ENCODE results near the gene TMTC2. TPM values are rescaled to one million over a fixed set of nuclear protein-coding genes. Genes with fewer than 3 reads are reported as not detected.
A peak's percentile ranks its signal among the peaks of the same experiment; 100 is the strongest.

Gene TMTC2
- total RNA-seq, 1 donor from 2014 or later = 12.3 TPM

GRCh38 chr12:82648259-82648909 lies 38.3 kb upstream of the TMTC2 start:
- no peak for DNase-seq (ENCODE audit: low read depth, low spot score)
- no peak for TF ChIP-seq CTCF (conservative IDR thresholded peaks at IDR 0.05)
- Mint-ChIP-seq H3K9me3 (no peaks in the 10 kb centered on the region), H3K27me3 (ENCODE audit: low read depth) (no peaks in the 10 kb centered on the region), H3K36me3 (ENCODE audit: low read depth) (no peaks in the 10 kb centered on the region), H3K27ac (ENCODE audit: unreplicated experiment) (no peak overlapping the region), H3K4me1 (peaks cover 24% of the 10 kb centered on the region), H3K4me3 (no peak overlapping the region)

- H3K4me3 Mint-ChIP-seq = no peak overlapping the region
- peaks cover 35% of the 10 kb centered on the region for H3K4me1 Mint-ChIP-seq
- no peak for DNase-seq (ENCODE audit: low read depth, low spot score)
- no peaks in the 10 kb centered on the region for H3K9me3 Mint-ChIP-seq
- H3K27me3 Mint-ChIP-seq (ENCODE audit: low read depth) = no peaks in the 10 kb centered on the region
- peak overlapping the region; percentile 20 for H3K27ac Mint-ChIP-seq (ENCODE audit: unreplicated experiment)
- H3K36me3 Mint-ChIP-seq (ENCODE audit: low read depth) = no peaks in the 10 kb centered on the region
- TF ChIP-seq CTCF (conservative IDR thresholded peaks at IDR 0.05) = no peak
These were observed 35.9 kb upstream of the TMTC2 start for GRCh38 chr12:82650627-82651337.

- Mint-ChIP-seq H3K4me3 (no peak overlapping the region), H3K27ac (ENCODE audit: unreplicated experiment) (no peak overlapping the region)
These were observed 35.2 kb upstream of the TMTC2 start for GRCh38 chr12:82651489-82651888.

GRCh38 chr12:82652071-82652470 lies 34.6 kb upstream of the TMTC2 start:
- Mint-ChIP-seq H3K36me3 (ENCODE audit: low read depth) (no peaks in the 10 kb centered on the region), H3K27me3 (ENCODE audit: low read depth) (no peaks in the 10 kb centered on the region), H3K4me1 (peaks cover 36% of the 10 kb centered on the region), H3K27ac (ENCODE audit: unreplicated experiment) (no peak overlapping the region), H3K4me3 (no peak overlapping the region), H3K9me3 (no peaks in the 10 kb centered on the region)
- no peak for TF ChIP-seq CTCF (conservative IDR thresholded peaks at IDR 0.05)
- DNase-seq (ENCODE audit: low read depth, low spot score) = no peak

More at GRCh38 chr12:82651489-82651888, 35.2 kb upstream of the TMTC2 start:
- Mint-ChIP-seq H3K27me3 (ENCODE audit: low read depth) (no peaks in the 10 kb centered on the region), H3K36me3 (ENCODE audit: low read depth) (no peaks in the 10 kb centered on the region), H3K9me3 (no peaks in the 10 kb centered on the region), H3K4me1 (peaks cover 36% of the 10 kb centered on the region)
- no peak for DNase-seq (ENCODE audit: low read depth, low spot score)
- no peak for TF ChIP-seq CTCF (conservative IDR thresholded peaks at IDR 0.05)

- H3K9me3 Mint-ChIP-seq = peaks cover 6% of the 10 kb centered on the region
- H3K27me3 Mint-ChIP-seq (ENCODE audit: low read depth) = no peaks in the 10 kb centered on the region
- H3K27ac Mint-ChIP-seq (ENCODE audit: unreplicated experiment) = no peak overlapping the region
- H3K4me1 Mint-ChIP-seq = peaks cover 26% of the 10 kb centered on the region
- TF ChIP-seq CTCF (conservative IDR thresholded peaks at IDR 0.05) = no peak
- H3K36me3 Mint-ChIP-seq (ENCODE audit: low read depth) = no peaks in the 10 kb centered on the region
- no peak for DNase-seq (ENCODE audit: low read depth, low spot score)
- H3K4me3 Mint-ChIP-seq = peak overlapping the region; percentile 7
These were observed 31.0 kb upstream of the TMTC2 start for GRCh38 chr12:82655751-82656150.

All from neural crest cell (in vitro differentiated cells).